ENCODE results near the gene ZDHHC19. TPM values are rescaled to one million over a fixed set of nuclear protein-coding genes. Genes with fewer than 3 reads are reported as not detected.

ZDHHC19 gene
- total RNA-seq, 2 donors from 2014 or later: 0.42 TPM; not detected in 1

DNA sequence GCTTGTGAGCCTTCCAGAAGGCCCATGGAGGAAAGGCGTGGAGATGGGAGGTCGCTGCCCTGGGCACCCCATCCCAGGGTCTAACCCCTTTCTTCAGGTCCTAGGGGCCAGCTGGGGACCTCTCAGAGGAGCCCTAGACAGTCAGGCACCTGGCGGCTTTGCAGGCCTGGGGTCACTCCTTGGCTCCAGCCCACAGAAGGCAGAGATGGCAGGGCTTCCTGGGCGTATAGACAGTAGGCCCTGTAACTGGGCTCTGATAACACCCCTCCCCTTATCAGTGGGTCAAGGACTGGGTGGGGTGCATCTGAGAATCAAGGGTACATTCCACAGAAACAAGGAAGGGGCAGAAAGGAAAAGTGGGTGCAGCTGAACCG, 16.7 kb downstream of the ZDHHC19 start:
- TF ChIP-seq, protein P1, sequence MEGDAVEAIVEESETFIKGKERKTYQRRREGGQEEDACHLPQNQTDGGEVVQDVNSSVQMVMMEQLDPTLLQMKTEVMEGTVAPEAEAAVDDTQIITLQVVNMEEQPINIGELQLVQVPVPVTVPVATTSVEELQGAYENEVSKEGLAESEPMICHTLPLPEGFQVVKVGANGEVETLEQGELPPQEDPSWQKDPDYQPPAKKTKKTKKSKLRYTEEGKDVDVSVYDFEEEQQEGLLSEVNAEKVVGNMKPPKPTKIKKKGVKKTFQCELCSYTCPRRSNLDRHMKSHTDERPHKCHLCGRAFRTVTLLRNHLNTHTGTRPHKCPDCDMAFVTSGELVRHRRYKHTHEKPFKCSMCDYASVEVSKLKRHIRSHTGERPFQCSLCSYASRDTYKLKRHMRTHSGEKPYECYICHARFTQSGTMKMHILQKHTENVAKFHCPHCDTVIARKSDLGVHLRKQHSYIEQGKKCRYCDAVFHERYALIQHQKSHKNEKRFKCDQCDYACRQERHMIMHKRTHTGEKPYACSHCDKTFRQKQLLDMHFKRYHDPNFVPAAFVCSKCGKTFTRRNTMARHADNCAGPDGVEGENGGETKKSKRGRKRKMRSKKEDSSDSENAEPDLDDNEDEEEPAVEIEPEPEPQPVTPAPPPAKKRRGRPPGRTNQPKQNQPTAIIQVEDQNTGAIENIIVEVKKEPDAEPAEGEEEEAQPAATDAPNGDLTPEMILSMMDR (IDR thresholded peaks at IDR 0.05): no peak
- H3K27ac ChIP-seq: no peak overlapping the region

GRCh38 chr3:196193736-196194541, 17.3 kb downstream of the ZDHHC19 start:
- no peak for DNase-seq (ENCODE audit: low spot score)
- TF ChIP-seq, protein P1 (IDR thresholded peaks at IDR 0.05): no peak
- Histone ChIP-seq H3K27me3 (replicated peaks; ENCODE audit: insufficient read depth) (no peaks in the 10 kb centered on the region), H3K9me3 (no peaks in the 10 kb centered on the region), H3K27ac (no peak overlapping the region), H3K36me3 (no peaks in the 10 kb centered on the region), H3K4me1 (ENCODE audit: control insufficient read depth in 1 of 2, low read depth in 2 of 2) (no peaks in the 10 kb centered on the region), H3K4me3 (no peak overlapping the region)
- no peak for ATAC-seq (ENCODE audit: insufficient number of reproducible peaks, low FRiP score, low read depth)

More for the DNA sequence above, 16.7 kb downstream of the ZDHHC19 start:
- DNase-seq (ENCODE audit: low spot score) (no peak), ATAC-seq (ENCODE audit: insufficient number of reproducible peaks, low FRiP score, low read depth) (no peak)
- H3K4me1 ChIP-seq (ENCODE audit: control insufficient read depth in 1 of 2, low read depth in 2 of 2): no peaks in the 10 kb centered on the region
- H3K36me3 ChIP-seq: no peaks in the 10 kb centered on the region
- no peak overlapping the region for H3K4me3 ChIP-seq
- H3K27me3 ChIP-seq (replicated peaks; ENCODE audit: insufficient read depth): no peaks in the 10 kb centered on the region
- no peaks in the 10 kb centered on the region for H3K9me3 ChIP-seq

- no peaks in the 10 kb centered on the region for H3K27me3 ChIP-seq (replicated peaks; ENCODE audit: insufficient read depth)
- no peaks in the 10 kb centered on the region for H3K36me3 ChIP-seq
- ATAC-seq (ENCODE audit: insufficient number of reproducible peaks, low FRiP score, low read depth): no peak
- DNase-seq (ENCODE audit: low spot score): no peak
- H3K4me1 ChIP-seq (ENCODE audit: control insufficient read depth in 1 of 2, low read depth in 2 of 2): no peaks in the 10 kb centered on the region
- no peak overlapping the region for H3K4me3 ChIP-seq
- TF ChIP-seq, protein P1 (IDR thresholded peaks at IDR 0.05): no peak
- H3K9me3 ChIP-seq: no peaks in the 10 kb centered on the region
- no peak overlapping the region for H3K27ac ChIP-seq
These were observed 18.0 kb downstream of the ZDHHC19 start for GRCh38 chr3:196193133-196193735.

GRCh38 chr3:196192524-196193051, 18.6 kb downstream of the ZDHHC19 start:
- no peaks in the 10 kb centered on the region for H3K9me3 ChIP-seq
- H3K27me3 ChIP-seq (replicated peaks; ENCODE audit: insufficient read depth): no peaks in the 10 kb centered on the region
- no peaks in the 10 kb centered on the region for H3K4me1 ChIP-seq (ENCODE audit: control insufficient read depth in 1 of 2, low read depth in 2 of 2)
- no peaks in the 10 kb centered on the region for H3K36me3 ChIP-seq
- DNase-seq (ENCODE audit: low spot score) (no peak), ATAC-seq (ENCODE audit: insufficient number of reproducible peaks, low FRiP score, low read depth) (no peak)
- TF ChIP-seq, protein P1 (IDR thresholded peaks at IDR 0.05): no peak
- no peak overlapping the region for H3K4me3 ChIP-seq
- peak overlapping the region in 1 of 2 donors; percentile 12 for H3K27ac ChIP-seq

GRCh38 chr3:196192036-196192523, 19.1 kb downstream of the ZDHHC19 start:
- Histone ChIP-seq H3K4me1 (ENCODE audit: control insufficient read depth in 1 of 2, low read depth in 2 of 2) (no peaks in the 10 kb centered on the region), H3K4me3 (no peak overlapping the region), H3K36me3 (no peaks in the 10 kb centered on the region), H3K27me3 (replicated peaks; ENCODE audit: insufficient read depth) (no peaks in the 10 kb centered on the region), H3K9me3 (no peaks in the 10 kb centered on the region), H3K27ac (peak overlapping the region in 1 of 2 donors; percentile 12)
- ATAC-seq (ENCODE audit: insufficient number of reproducible peaks, low FRiP score, low read depth): no peak
- TF ChIP-seq, protein P1 (IDR thresholded peaks at IDR 0.05): no peak
- no peak for DNase-seq (ENCODE audit: low spot score)
